SU-DHL-6 (cell line): ENCODE measurements around the gene DDAH2.

Experiments
- H2AFZ ChIP-seq: fragments of 200-600 bp; sonication (generic); 2 replicates; pipeline ENCODE4 v1.6.1; 2014; ENCODE audit warnings: low read depth, mild to moderate bottlenecking, moderate library complexity, mixed read lengths, antibody characterized with exemption, low read length; ENCODE audit not compliant: severe bottlenecking
- H3F3A ChIP-seq: fragments of 200-600 bp; shearing (Covaris generic); 2 replicates; pipeline ENCODE4 v1.6.0; 2016; ENCODE audit warnings: antibody characterized with exemption, mild to moderate bottlenecking; ENCODE audit not compliant: insufficient read depth
- H3K27ac ChIP-seq: fragments of 200-600 bp; sonication (generic); 2 replicates; pipeline ENCODE4 v1.5.1; 2016; ENCODE audit warnings: low read depth, mild to moderate bottlenecking, low read length, moderate library complexity, mixed read lengths
- H3K27me3 ChIP-seq: fragments of 200-600 bp; sonication (generic), shearing (Covaris generic); 2 replicates; pipeline ENCODE4 v1.6.0; 2014; ENCODE audit warnings: mild to moderate bottlenecking, low read length
- H3K36me3 ChIP-seq: fragments of 200-600 bp; sonication (generic); 2 replicates; pipeline ENCODE4 v1.6.1; 2014; ENCODE audit warnings: mild to moderate bottlenecking, low read length, mixed read lengths
- H3K4me2 ChIP-seq: fragments of 300-600, 200-600 bp; shearing (Covaris generic), sonication (generic); 2 replicates; pipeline ENCODE4 v1.6.0; 2014; ENCODE audit warnings: low read length, low read depth, mild to moderate bottlenecking; ENCODE audit not compliant: poor library complexity, severe bottlenecking
- H3K4me3 ChIP-seq: fragments of 200-600 bp; sonication (generic); 2 replicates; pipeline ENCODE4 v1.5.1; 2014; ENCODE audit warnings: antibody characterized with exemption, low read length, mild to moderate bottlenecking, mixed read lengths; ENCODE audit not compliant: insufficient read depth, poor library complexity, severe bottlenecking
- H3K79me2 ChIP-seq: fragments of 200-600 bp; sonication (generic); 2 replicates; pipeline ENCODE4 v1.6.1; 2014; ENCODE audit warnings: mild to moderate bottlenecking, low read length, moderate library complexity; ENCODE audit not compliant: insufficient read depth
- H3K9ac ChIP-seq: fragments of 200-600 bp; sonication (generic); 2 replicates; pipeline ENCODE4 v1.7.0; 2014; ENCODE audit warnings: mild to moderate bottlenecking, low read length
- H3K9me2 ChIP-seq: fragments of 200-600 bp; sonication (generic); replicated peaks from 2 replicates; pipeline ENCODE4 v1.6.1; 2014; ENCODE audit warnings: low read length; ENCODE audit not compliant: insufficient read depth
- H3K9me3 ChIP-seq: fragments of 200-600 bp; sonication (generic); 2 replicates; pipeline ENCODE4 v1.6.1; 2014; ENCODE audit warnings: low read length, mixed read lengths; ENCODE audit not compliant: insufficient read depth
- H4K20me1 ChIP-seq: fragments of 200-600 bp; sonication (generic); 2 replicates; pipeline ENCODE4 v1.6.1; 2014; ENCODE audit warnings: low read depth, mild to moderate bottlenecking, antibody characterized with exemption, low read length, moderate library complexity, mixed read lengths
- CTCF ChIP-seq: fragments of 200-600 bp; sonication (generic); IDR thresholded peaks from one replicate; pipeline ENCODE4 v1.5.1; 2017; ENCODE audit warnings: antibody characterized with exemption, mild to moderate bottlenecking, low read length, moderate library complexity; ENCODE audit not compliant: insufficient read depth, poor library complexity, severe bottlenecking
- EZH2phosphoT487 ChIP-seq: fragments of 200-600 bp; sonication (generic), shearing (Covaris generic); conservative IDR thresholded peaks from 2 replicates; pipeline ENCODE4 v1.6.1; 2018; ENCODE audit warnings: mild to moderate bottlenecking, antibody characterized with exemption, low read length, moderate library complexity, mixed read lengths

DDAH2 gene

DNA sequence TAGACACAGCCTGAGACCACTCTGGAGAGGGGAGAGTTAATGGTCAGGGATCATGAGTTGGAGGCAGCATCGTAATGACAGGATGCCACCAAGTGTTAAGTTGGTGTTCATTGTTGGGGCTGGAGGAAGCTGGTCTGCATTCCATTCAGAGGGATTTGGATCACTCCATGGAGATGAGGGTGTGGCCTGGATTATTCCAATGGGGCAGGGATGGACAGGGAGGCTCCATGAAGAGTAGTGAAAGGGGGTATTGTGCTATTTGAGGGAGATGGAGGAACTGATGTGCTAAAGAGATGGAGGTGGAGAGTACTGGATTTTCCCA is 34.5 kb upstream of the DDAH2 start:
- H3K9ac ChIP-seq, result no peak overlapping the region
- no peak overlapping the region for H3K27ac ChIP-seq
- no peaks in the 10 kb centered on the region for H4K20me1 ChIP-seq
- TF ChIP-seq EZH2phosphoT487 (no peak), CTCF (no peak)
- no peak overlapping the region for H3K4me2 ChIP-seq
- peaks cover 8% of the 10 kb centered on the region; the same call in 1 of the 2 replicates for H3K36me3 ChIP-seq
- H3F3A ChIP-seq, result peaks cover 8% of the 10 kb centered on the region
- no peaks in the 10 kb centered on the region for H3K27me3 ChIP-seq
- no peaks in the 10 kb centered on the region for H3K79me2 ChIP-seq
- no peak overlapping the region for H2AFZ ChIP-seq
- H3K4me3 ChIP-seq, result no peak overlapping the region
- no peaks in the 10 kb centered on the region for H3K9me3 ChIP-seq
- H3K9me2 ChIP-seq, result no peaks in the 10 kb centered on the region

DNA sequence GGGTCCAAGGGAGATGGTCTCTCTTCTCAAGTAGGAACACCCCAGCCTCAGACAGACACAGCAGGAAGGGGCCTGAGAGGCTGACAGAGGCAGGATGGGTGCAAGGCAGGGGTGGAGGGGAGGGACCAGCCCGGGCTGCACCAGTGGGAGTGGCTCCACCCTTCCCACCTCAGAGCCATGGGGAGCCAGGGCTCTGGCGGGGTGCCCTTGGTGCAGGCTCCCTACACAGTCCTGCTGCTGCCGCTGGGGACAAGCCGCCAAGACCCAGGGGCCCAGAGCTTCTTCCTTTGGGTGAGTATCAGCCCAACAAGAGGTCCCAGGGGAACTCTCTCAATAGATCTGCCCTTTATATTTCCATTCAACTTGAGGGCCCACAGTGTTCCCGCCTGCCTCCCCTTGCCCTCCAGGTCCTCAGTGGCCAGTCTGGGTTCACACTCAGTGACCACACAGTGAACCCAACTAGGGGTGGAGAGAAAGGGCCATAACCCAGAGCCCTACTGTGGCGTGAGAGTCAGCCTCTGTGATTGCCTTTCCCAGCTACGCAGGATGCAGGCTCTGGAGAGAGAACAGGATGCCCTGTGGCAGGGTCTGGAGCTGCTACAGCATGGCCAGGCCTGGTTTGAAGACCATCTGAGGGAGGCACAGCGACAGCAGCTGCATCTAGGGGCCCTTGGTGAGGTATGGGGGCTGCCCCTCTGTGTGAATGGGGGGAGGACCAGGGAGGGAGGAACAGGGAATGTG is 33.9 kb upstream of the DDAH2 start:
- Histone ChIP-seq H3K27me3 (no peaks in the 10 kb centered on the region), H3K9ac (no peak overlapping the region), H3K9me3 (no peaks in the 10 kb centered on the region), H3K9me2 (no peaks in the 10 kb centered on the region), H3K36me3 (peaks cover 8% of the 10 kb centered on the region; the same call in 1 of the 2 replicates), H3K27ac (no peak overlapping the region), H3F3A (peaks cover 8% of the 10 kb centered on the region), H3K79me2 (no peaks in the 10 kb centered on the region), H2AFZ (no peak overlapping the region), H3K4me3 (no peak overlapping the region), H3K4me2 (no peak overlapping the region), H4K20me1 (no peaks in the 10 kb centered on the region)
- TF ChIP-seq EZH2phosphoT487, result no peak
- TF ChIP-seq CTCF, result no peak

GRCh38 chr6:31762356-31762755 is 33.3 kb upstream of the DDAH2 start, which contains the start of gene SAPCD1:
Gene SAPCD1, plus strand, starts transcription at chr6:31762656. Its CDS starts 399 bp downstream, at chr6:31763055.
- Histone ChIP-seq H3K27ac (no peak within 1 kb of the TSS), H3K36me3 (peaks cover 8% of the 10 kb centered on the region; the same call in 1 of the 2 replicates), H2AFZ (no peak within 1 kb of the TSS), H4K20me1 (no peaks in the 10 kb centered on the region), H3K79me2 (no peaks in the 10 kb centered on the region), H3K9me3 (no peaks in the 10 kb centered on the region), H3K4me3 (no peak within 1 kb of the TSS), H3K9me2 (no peaks in the 10 kb centered on the region), H3K4me2 (no peak within 1 kb of the TSS), H3K27me3 (no peaks in the 10 kb centered on the region), H3F3A (peaks cover 8% of the 10 kb centered on the region), H3K9ac (no peak within 1 kb of the TSS)
- TF ChIP-seq EZH2phosphoT487 (no peak), CTCF (no peak)
